ENCODE results near the gene MVB12B. TPM values are rescaled to one million over a fixed set of nuclear protein-coding genes. Genes with fewer than 3 reads are reported as not detected.

Gene MVB12B
- total and polyA plus RNA-seq, 2 donors = 4.4 to 11.5 TPM

GRCh38 chr9:126503333-126504085, 176.9 kb downstream of the MVB12B start:
- Histone ChIP-seq H3K4me3 (ENCODE audit: low read length in 2 of 2) (no peak overlapping the region), H3K4me1 (ENCODE audit: control insufficient read depth in 2 of 2, insufficient read depth in 2 of 2, low read length in 2 of 2) (peaks cover 2 to 13% of the 10 kb centered on the region in 2 donors), H3K27ac (ENCODE audit: low read depth in 1 of 2, low read length in 1 of 2) (no peak overlapping the region), H3K27me3 (ENCODE audit: control insufficient read depth in 2 of 2, insufficient read depth in 1 of 2, low read length in 1 of 2) (peaks cover 14 to 25% of the 10 kb centered on the region in 2 donors), H3K36me3 (ENCODE audit: control insufficient read depth in 2 of 2, insufficient read depth in 2 of 2, low read length in 1 of 2) (peaks cover 0 to 14% of the 10 kb centered on the region in 2 donors), H3K9me3 (ENCODE audit: control insufficient read depth in 2 of 2, insufficient read depth in 1 of 2, low read length in 1 of 2) (no peaks in the 10 kb centered on the region)
- no peak for DNase-seq (ENCODE audit: low read depth in 6 of 9, low spot score in 9 of 9)
- 87% methylated on average over 28 of the region's 28 CpGs for WGBS

GRCh38 chr9:126504086-126504976, 177.7 kb downstream of the MVB12B start:
- Histone ChIP-seq H3K4me3 (ENCODE audit: low read length in 2 of 2) (no peak overlapping the region), H3K27me3 (ENCODE audit: control insufficient read depth in 2 of 2, insufficient read depth in 1 of 2, low read length in 1 of 2) (peaks cover 14 to 21% of the 10 kb centered on the region in 2 donors), H3K9me3 (ENCODE audit: control insufficient read depth in 2 of 2, insufficient read depth in 1 of 2, low read length in 1 of 2) (no peaks in the 10 kb centered on the region), H3K36me3 (ENCODE audit: control insufficient read depth in 2 of 2, insufficient read depth in 2 of 2, low read length in 1 of 2) (peaks cover 0 to 13% of the 10 kb centered on the region in 2 donors), H3K27ac (ENCODE audit: low read depth in 1 of 2, low read length in 1 of 2) (no peak overlapping the region), H3K4me1 (ENCODE audit: control insufficient read depth in 2 of 2, insufficient read depth in 2 of 2, low read length in 2 of 2) (peaks cover 2 to 12% of the 10 kb centered on the region in 2 donors)
- 97% methylated on average over 31 of the region's 31 CpGs for WGBS
- DNase-seq (ENCODE audit: low read depth in 6 of 9, low spot score in 9 of 9) = no peak

- WGBS = 97% methylated on average over 11 of the region's 11 CpGs
- Histone ChIP-seq H3K4me3 (ENCODE audit: low read length in 2 of 2) (no peak overlapping the region), H3K27ac (ENCODE audit: low read depth in 1 of 2, low read length in 1 of 2) (no peak overlapping the region), H3K27me3 (ENCODE audit: control insufficient read depth in 2 of 2, insufficient read depth in 1 of 2, low read length in 1 of 2) (peaks cover 9 to 19% of the 10 kb centered on the region in 2 donors), H3K9me3 (ENCODE audit: control insufficient read depth in 2 of 2, insufficient read depth in 1 of 2, low read length in 1 of 2) (no peaks in the 10 kb centered on the region), H3K4me1 (ENCODE audit: control insufficient read depth in 2 of 2, insufficient read depth in 2 of 2, low read length in 2 of 2) (peaks cover 0 to 6% of the 10 kb centered on the region in 2 donors), H3K36me3 (ENCODE audit: control insufficient read depth in 2 of 2, insufficient read depth in 2 of 2, low read length in 1 of 2) (peaks cover 0 to 13% of the 10 kb centered on the region in 2 donors)
- DNase-seq (ENCODE audit: low read depth in 6 of 9, low spot score in 9 of 9) = no peak
Measured at GRCh38 chr9:126504977-126505455, 178.4 kb downstream of the MVB12B start.

DNA sequence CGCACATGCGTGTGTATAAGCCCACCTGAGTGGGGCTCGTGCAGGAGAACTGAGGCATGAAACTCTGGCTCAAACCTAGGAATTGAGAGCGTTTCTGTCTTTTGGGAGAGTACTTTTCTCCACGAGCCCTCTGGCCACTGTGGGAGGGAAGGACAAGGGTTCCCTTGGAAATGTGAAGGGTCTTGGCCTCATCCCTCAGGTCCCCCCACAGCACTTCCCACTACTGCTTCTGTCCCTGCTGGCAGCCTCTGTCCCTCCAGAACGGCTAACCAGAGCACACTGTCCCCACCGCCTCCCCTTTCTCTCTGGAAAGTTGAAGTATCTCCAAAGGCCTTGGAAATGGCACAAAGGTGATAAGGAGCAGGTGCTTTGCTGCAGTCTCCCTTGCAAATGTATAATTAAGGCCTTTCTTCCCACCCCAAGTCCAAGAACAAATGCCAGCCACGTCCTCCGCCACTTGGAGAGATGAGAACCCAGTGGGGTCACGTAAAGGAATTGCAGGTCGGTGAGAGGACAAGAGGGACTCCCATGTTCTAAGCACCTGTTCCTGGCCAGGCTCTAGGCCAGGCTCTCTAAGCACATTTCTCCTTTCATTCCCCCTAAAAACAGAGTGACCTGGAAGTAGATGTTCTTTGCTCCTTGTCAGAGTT, 179.2 kb downstream of the MVB12B start:
- Histone ChIP-seq H3K9me3 (ENCODE audit: control insufficient read depth in 2 of 2, insufficient read depth in 1 of 2, low read length in 1 of 2) (no peaks in the 10 kb centered on the region), H3K36me3 (ENCODE audit: control insufficient read depth in 2 of 2, insufficient read depth in 2 of 2, low read length in 1 of 2) (peaks cover 0 to 13% of the 10 kb centered on the region in 2 donors), H3K27me3 (ENCODE audit: control insufficient read depth in 2 of 2, insufficient read depth in 1 of 2, low read length in 1 of 2) (peaks cover 2 to 16% of the 10 kb centered on the region in 2 donors), H3K27ac (ENCODE audit: low read depth in 1 of 2, low read length in 1 of 2) (no peak overlapping the region), H3K4me3 (ENCODE audit: low read length in 2 of 2) (no peak overlapping the region), H3K4me1 (ENCODE audit: control insufficient read depth in 2 of 2, insufficient read depth in 2 of 2, low read length in 2 of 2) (peaks cover 0 to 2% of the 10 kb centered on the region in 2 donors)
- DNase-seq (ENCODE audit: low read depth in 6 of 9, low spot score in 9 of 9) = no peak
- 97% methylated on average over 11 of the region's 11 CpGs for WGBS

GRCh38 chr9:126506361-126507317, 180.0 kb downstream of the MVB12B start:
- no peaks in the 10 kb centered on the region for H3K4me1 ChIP-seq (ENCODE audit: control insufficient read depth in 2 of 2, insufficient read depth in 2 of 2, low read length in 2 of 2)
- H3K36me3 ChIP-seq (ENCODE audit: control insufficient read depth in 2 of 2, insufficient read depth in 2 of 2, low read length in 1 of 2) = peaks cover 0 to 13% of the 10 kb centered on the region in 2 donors
- 97% methylated on average over 27 of the region's 27 CpGs for WGBS
- H3K9me3 ChIP-seq (ENCODE audit: control insufficient read depth in 2 of 2, insufficient read depth in 1 of 2, low read length in 1 of 2) = no peaks in the 10 kb centered on the region
- H3K27ac ChIP-seq (ENCODE audit: low read depth in 1 of 2, low read length in 1 of 2) = no peak overlapping the region
- peaks cover 5 to 14% of the 10 kb centered on the region in 2 donors for H3K27me3 ChIP-seq (ENCODE audit: control insufficient read depth in 2 of 2, insufficient read depth in 1 of 2, low read length in 1 of 2)
- H3K4me3 ChIP-seq (ENCODE audit: low read length in 2 of 2) = no peak overlapping the region
- no peak for DNase-seq (ENCODE audit: low read depth in 6 of 9, low spot score in 9 of 9)

DNA sequence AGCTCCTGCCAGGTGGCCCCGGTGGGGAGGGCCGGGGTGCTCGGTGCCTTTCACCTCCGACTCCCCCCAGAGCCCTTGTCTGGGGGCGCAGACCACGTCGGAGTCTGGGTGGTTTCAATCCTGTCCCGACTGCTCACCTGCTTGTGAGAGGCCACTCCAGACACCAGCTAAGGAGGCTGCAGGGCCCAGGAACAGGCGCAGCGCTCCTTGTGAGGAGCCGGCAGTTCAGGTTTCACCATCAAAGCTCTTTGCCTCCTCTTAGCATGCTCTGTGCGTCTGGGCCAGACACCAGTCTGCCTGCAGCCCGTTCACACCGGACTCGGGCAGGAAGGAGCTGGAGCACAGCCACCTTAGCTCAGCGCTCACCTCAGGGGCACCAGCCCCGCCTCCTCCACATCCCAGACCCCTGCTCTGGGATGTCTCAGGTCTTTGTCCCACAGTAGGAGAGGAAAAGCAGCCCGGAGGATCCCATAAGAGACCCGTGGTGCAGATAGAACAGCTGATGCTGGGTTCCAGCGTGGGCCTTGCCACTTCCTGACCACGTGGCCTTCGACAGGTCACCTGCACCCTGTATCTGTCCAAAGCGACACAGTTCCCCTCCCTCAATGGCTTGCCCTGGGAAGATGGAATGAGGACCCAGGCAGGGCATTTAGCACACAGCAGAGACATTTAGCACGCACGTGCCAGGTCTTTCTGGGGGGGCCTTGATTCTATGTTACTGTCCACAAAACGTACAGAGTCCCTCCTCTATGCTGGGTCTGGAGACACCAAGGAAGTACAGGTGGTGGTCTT, 180.9 kb downstream of the MVB12B start:
- WGBS = 81% methylated on average over 26 of the region's 26 CpGs
- Histone ChIP-seq H3K36me3 (ENCODE audit: control insufficient read depth in 2 of 2, insufficient read depth in 2 of 2, low read length in 1 of 2) (peaks cover 0 to 13% of the 10 kb centered on the region in 2 donors), H3K4me1 (ENCODE audit: control insufficient read depth in 2 of 2, insufficient read depth in 2 of 2, low read length in 2 of 2) (no peaks in the 10 kb centered on the region), H3K4me3 (ENCODE audit: low read length in 2 of 2) (no peak overlapping the region), H3K9me3 (ENCODE audit: control insufficient read depth in 2 of 2, insufficient read depth in 1 of 2, low read length in 1 of 2) (no peaks in the 10 kb centered on the region), H3K27ac (ENCODE audit: low read depth in 1 of 2, low read length in 1 of 2) (no peak overlapping the region), H3K27me3 (ENCODE audit: control insufficient read depth in 2 of 2, insufficient read depth in 1 of 2, low read length in 1 of 2) (peaks cover 5 to 17% of the 10 kb centered on the region in 2 donors)
- no peak for DNase-seq (ENCODE audit: low read depth in 6 of 9, low spot score in 9 of 9)

DNA sequence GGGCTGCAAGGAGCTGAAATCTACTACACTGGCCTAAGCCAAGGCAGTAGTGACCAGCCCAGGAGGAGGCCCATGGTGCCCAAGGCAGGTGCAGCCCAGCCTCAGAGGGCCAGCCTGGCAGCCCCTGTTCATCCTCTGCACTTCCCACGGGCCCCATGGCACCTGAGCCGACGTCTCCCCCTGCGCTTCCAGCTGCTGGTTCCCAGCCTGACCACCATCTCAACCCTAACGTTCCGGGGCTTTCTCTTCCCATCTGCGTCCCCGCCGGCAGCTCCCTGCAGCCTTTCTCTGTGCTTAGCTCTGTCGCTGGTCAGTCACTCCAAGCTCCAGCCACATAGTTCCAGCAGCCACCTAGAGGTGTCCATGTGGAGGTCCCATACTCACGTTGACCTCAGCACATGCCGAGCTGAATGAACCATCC, 181.6 kb downstream of the MVB12B start:
- Histone ChIP-seq H3K27me3 (ENCODE audit: control insufficient read depth in 2 of 2, insufficient read depth in 1 of 2, low read length in 1 of 2) (peaks cover 7 to 22% of the 10 kb centered on the region in 2 donors), H3K4me1 (ENCODE audit: control insufficient read depth in 2 of 2, insufficient read depth in 2 of 2, low read length in 2 of 2) (no peaks in the 10 kb centered on the region), H3K4me3 (ENCODE audit: low read length in 2 of 2) (no peak overlapping the region), H3K27ac (ENCODE audit: low read depth in 1 of 2, low read length in 1 of 2) (no peak overlapping the region), H3K36me3 (ENCODE audit: control insufficient read depth in 2 of 2, insufficient read depth in 2 of 2, low read length in 1 of 2) (peaks cover 0 to 11% of the 10 kb centered on the region in 2 donors), H3K9me3 (ENCODE audit: control insufficient read depth in 2 of 2, insufficient read depth in 1 of 2, low read length in 1 of 2) (no peaks in the 10 kb centered on the region)
- WGBS = 96% methylated on average over 12 of the region's 12 CpGs
- no peak for DNase-seq (ENCODE audit: low read depth in 6 of 9, low spot score in 9 of 9)

All from thymus (tissue), 11 donors.